Activated CD8-positive, alpha-beta T cell treated with anti-CD3 and anti-CD28 coated beads for 36 hours (primary cell): ENCODE measurements around the gene SPOP. TPM values are rescaled to one million over a fixed set of nuclear protein-coding genes. Genes with fewer than 3 reads are reported as not detected.
"Not testable (repeated sequence)": the region's sequence is repeated elsewhere in the genome, so short reads cannot be mapped to it uniquely, and the experiment has no call there.

Experiments
- ATAC-seq: fragments of 200-7000 bp; cut with Tn5 transposase; one replicate; pipeline ENCODE4 v1.10.0; 2021; ENCODE audit warnings: mild to moderate bottlenecking, moderate library complexity
- CTCF ChIA-PET: fragments of 350-600 bp; sonication (Branson Sonifier 250); formaldehyde crosslinking; loops from one replicate; lab custom pipeline; 2021; ENCODE audit warnings: antibody characterized with exemption; lab: Charles Lee
- POLR2A ChIA-PET: fragments of 350-600 bp; sonication (Branson Sonifier 250); formaldehyde crosslinking; loops from one replicate; lab custom pipeline; 2021; ENCODE audit warnings: antibody characterized with exemption; lab: Charles Lee
- DNase-seq: peaks from one replicate; pipeline ENCODE4 v3.0.0-alpha.2; 2020
- H3K27ac Mint-ChIP-seq: one replicate; pipeline ENCODE4 v1.8.0; 2021; ENCODE audit warnings: mild to moderate bottlenecking, mixed read lengths
- H3K27me3 Mint-ChIP-seq: one replicate; pipeline ENCODE4 v1.8.0; 2021; ENCODE audit warnings: mixed read lengths
- H3K36me3 Mint-ChIP-seq: one replicate; pipeline ENCODE4 v1.8.0; 2021; ENCODE audit warnings: low read depth, mixed read lengths
- H3K4me1 Mint-ChIP-seq: one replicate; pipeline ENCODE4 v1.8.0; 2021; ENCODE audit warnings: low read depth, mixed read lengths
- H3K4me3 Mint-ChIP-seq: one replicate; pipeline ENCODE4 v1.8.0; 2021; ENCODE audit warnings: mild to moderate bottlenecking, moderate library complexity, mixed read lengths
- H3K9me3 Mint-ChIP-seq: one replicate; pipeline ENCODE4 v1.8.0; 2021; ENCODE audit warnings: mixed read lengths
- CTCF ChIP-seq: fragments of 200-600 bp; IDR thresholded peaks from one replicate; pipeline ENCODE4 v1.8.0; 2022; ENCODE audit warnings: antibody characterized with exemption, mild to moderate bottlenecking
- intact Hi-C: fragments of 100-400 bp; cut with micrococcal nuclease; formaldehyde crosslinking; loops from one replicate; pipeline ENCODE4 v1.10.0; 2022
- total RNA-seq, 2 experiments: library from RNA; stranded (reverse); gene quantifications; one replicate each; pipeline ENCODE4 v1.2.3, GENCODE V29; 2021

The SPOP gene
- 10 to 100 TPM; 61.6 to 63.5 TPM for total RNA-seq

- intact Hi-C loops: no loop called here
- H3K4me1 Mint-ChIP-seq: peaks cover 31% of the 10 kb centered on the region
- POLR2A ChIA-PET: interaction anchor here (0.7 to 2.0 kb wide), 9 partner anchors 8 to 110 kb away, joined by 3 to 8 read pairs (median 5); no protein-coding TSS in a partner anchor
- DNase-seq: peak; percentile 99
- peaks cover 4% of the 10 kb centered on the region for H3K9me3 Mint-ChIP-seq
- no peak for TF ChIP-seq CTCF
- ATAC-seq: peak; percentile 97
- CTCF ChIA-PET: interaction anchor here (0.7 to 2.4 kb wide), 4 partner anchors 9 to 108 kb away, joined by 3 to 8 read pairs (median 6); no protein-coding TSS in a partner anchor
- peak within 1 kb of the TSS; percentile 98 for H3K27ac Mint-ChIP-seq
- no peaks in the 10 kb centered on the region for H3K27me3 Mint-ChIP-seq
- H3K36me3 Mint-ChIP-seq: peaks cover 25% of the 10 kb centered on the region
- peak within 1 kb of the TSS; percentile 94 for H3K4me3 Mint-ChIP-seq
Observed at GRCh38 chr17:49677933-49678847, at the start of gene SPOP. Gene SPOP (minus strand): TSS chr17:49678097. CDS start chr17:49622810, 55,287 bp downstream.

GRCh38 chr17:49727380-49727779, 49.5 kb upstream of the SPOP start:
- Mint-ChIP-seq H3K27me3 (no peaks in the 10 kb centered on the region), H3K4me1 (peaks cover 53% of the 10 kb centered on the region), H3K4me3 (no peak overlapping the region), H3K36me3 (peaks cover 33% of the 10 kb centered on the region), H3K9me3 (peaks cover 5% of the 10 kb centered on the region), H3K27ac (no peak overlapping the region)
- no peak for ATAC-seq
- intact Hi-C loops: no loop called here
- CTCF ChIA-PET: interaction anchor here (1.1 to 3.1 kb wide), 5 partner anchors 10 to 170 kb away, joined by 3 to 14 read pairs (median 4); partner anchors contain the start of gene SLC35B1
- DNase-seq: no peak
- no peak for TF ChIP-seq CTCF
- POLR2A ChIA-PET: interaction anchor here (0.7 to 1.4 kb wide), 5 partner anchors 11 to 237 kb away, joined by 3 to 4 read pairs (median 4); no protein-coding TSS in a partner anchor

- TF ChIP-seq CTCF: no peak
- POLR2A ChIA-PET: interaction anchor here (0.6 kb wide), 1 partner anchor 375 kb away, joined by 3 read pairs; no protein-coding TSS in a partner anchor
- peaks cover 45% of the 10 kb centered on the region for H3K4me1 Mint-ChIP-seq
- peak overlapping the region; percentile 11 for H3K27ac Mint-ChIP-seq
- no peaks in the 10 kb centered on the region for H3K27me3 Mint-ChIP-seq
- DNase-seq (no peak), ATAC-seq (no peak)
- peaks cover 5% of the 10 kb centered on the region for H3K9me3 Mint-ChIP-seq
- CTCF ChIA-PET: no interaction called here
- no peak overlapping the region for H3K4me3 Mint-ChIP-seq
- intact Hi-C loops: no loop called here
- H3K36me3 Mint-ChIP-seq: peaks cover 25% of the 10 kb centered on the region
Observed at GRCh38 chr17:49725452-49726130, 47.7 kb upstream of the SPOP start.

GRCh38 chr17:49724552-49724951, 46.7 kb upstream of the SPOP start:
- H3K4me3 Mint-ChIP-seq, H3K9me3 Mint-ChIP-seq, ATAC-seq, H3K27me3 Mint-ChIP-seq, intact Hi-C loops, DNase-seq, H3K27ac Mint-ChIP-seq: not testable (repeated sequence)
- CTCF ChIA-PET: interaction anchor here (1.1 to 1.9 kb wide), 2 partner anchors 9 to 17 kb away, joined by 4 read pairs; partner anchors contain the start of gene SLC35B1
- Mint-ChIP-seq H3K4me1 (peaks cover 35% of the 10 kb centered on the region), H3K36me3 (peaks cover 26% of the 10 kb centered on the region)
- POLR2A ChIA-PET: interaction anchor here (1.3 kb wide), 1 partner anchor 17 kb away, joined by 3 read pairs; no protein-coding TSS in a partner anchor

- intact Hi-C loops: no loop called here
- peaks cover 27% of the 10 kb centered on the region for H3K4me1 Mint-ChIP-seq
- ChIA-PET CTCF (interaction anchor here (1.9 kb wide), 1 partner anchor 8 kb away, joined by 4 read pairs; no protein-coding TSS in a partner anchor), POLR2A (interaction anchor here (0.7 to 1.4 kb wide), 2 partner anchors 17 to 64 kb away, joined by 3 to 4 read pairs; no protein-coding TSS in a partner anchor)
- H3K36me3 Mint-ChIP-seq: peaks cover 28% of the 10 kb centered on the region
- peak overlapping the region; percentile 42 for H3K27ac Mint-ChIP-seq
- no peak for ATAC-seq
- H3K27me3 Mint-ChIP-seq: no peaks in the 10 kb centered on the region
- DNase-seq: no peak
- H3K9me3 Mint-ChIP-seq: peaks cover 5% of the 10 kb centered on the region
- TF ChIP-seq CTCF: no peak
- H3K4me3 Mint-ChIP-seq: no peak overlapping the region
Observed at GRCh38 chr17:49723423-49723822, 45.5 kb upstream of the SPOP start.
